NOMO-1 treated with dmso at 0.1 percent for 144 hours (cell line): ENCODE data around the gene CMTM2.
"Not testable (repeated sequence)": the region's sequence is repeated elsewhere in the genome, so short reads cannot be mapped to it uniquely, and the experiment has no call there.

Source experiments
- DNase-seq: peaks from one replicate; lab custom pipeline; 2025; ENCODE audit not compliant: unreplicated experiment; lab: John Stamatoyannopoulos, UW

The CMTM2 gene

GRCh38 chr16:66605979-66606751 lies 26.9 kb downstream of the CMTM2 start:
- peak; percentile 3 for DNase-seq

- peak; percentile 71 for DNase-seq
Observed at GRCh38 chr16:66608241-66609138, 29.2 kb downstream of the CMTM2 start.

GRCh38 chr16:66609139-66609510 lies 29.9 kb downstream of the CMTM2 start:
- no peak for DNase-seq

- DNase-seq = no peak
Observed at GRCh38 chr16:66610111-66610820, 31.0 kb downstream of the CMTM2 start.

GRCh38 chr16:66611911-66612310 lies 32.6 kb downstream of the CMTM2 start:
- DNase-seq = not testable (repeated sequence)

- DNase-seq = no peak
Observed at GRCh38 chr16:66612422-66612821, 33.2 kb downstream of the CMTM2 start.

- no peak for DNase-seq
Observed at GRCh38 chr16:66614161-66614802, 35.0 kb downstream of the CMTM2 start.

GRCh38 chr16:66616169-66616568 lies 36.9 kb downstream of the CMTM2 start:
- DNase-seq = no peak

- no peak for DNase-seq
Observed at GRCh38 chr16:66616592-66616991, 37.3 kb downstream of the CMTM2 start.

- DNase-seq = no peak
Observed at GRCh38 chr16:66617010-66617434, 37.8 kb downstream of the CMTM2 start.

GRCh38 chr16:66617728-66618127 lies 38.5 kb downstream of the CMTM2 start:
- no peak for DNase-seq

GRCh38 chr16:66618588-66619375 lies 39.5 kb downstream of the CMTM2 start:
- DNase-seq = no peak

- peak; percentile 12 for DNase-seq
Observed at GRCh38 chr16:66619534-66620428, 40.5 kb downstream of the CMTM2 start.

GRCh38 chr16:66620429-66620795 lies 41.1 kb downstream of the CMTM2 start:
- no peak for DNase-seq

- no peak for DNase-seq
Observed at GRCh38 chr16:66621973-66622372, 42.7 kb downstream of the CMTM2 start.

GRCh38 chr16:66622863-66623262 lies 43.6 kb downstream of the CMTM2 start:
- no peak for DNase-seq

GRCh38 chr16:66623755-66624154 lies 44.5 kb downstream of the CMTM2 start:
- no peak for DNase-seq

GRCh38 chr16:66627611-66628378 lies 48.5 kb downstream of the CMTM2 start:
- DNase-seq = not testable (repeated sequence)
